Measurements from ENCODE around the gene DGKG. TPM values are rescaled to one million over a fixed set of nuclear protein-coding genes. Genes with fewer than 3 reads are reported as not detected.

The DGKG gene
- total and polyA plus RNA-seq, 10 of the 15 experiments (the other 5 are each of a cell fraction or from before 2014, with no cell fraction given): 0.39 to 6.2 (median 4.7) TPM

- no peak for TF ChIP-seq RAD51 (IDR thresholded peaks at IDR 0.05)
- TF ChIP-seq HDAC6 (IDR thresholded peaks at IDR 0.05; ENCODE audit: unreplicated experiment): no peak
- no peak for TF ChIP-seq HDAC2 (IDR thresholded peaks at IDR 0.05)
Measured at GRCh38 chr3:186273586-186273985, 88.4 kb downstream of the DGKG start (continued).

- no peak for FAIRE-seq
- CTCF ChIA-PET: interaction anchor here (1.1 to 2.2 kb wide), 3 partner anchors 9 to 270 kb away, joined by 3 to 5 read pairs (median 4); no protein-coding TSS in a partner anchor
- intact Hi-C loops (cut with micrococcal nuclease; ENCODE audit: unreplicated experiment): no loop called here
Measured at GRCh38 chr3:186270701-186271100, 91.3 kb downstream of the DGKG start.

More at GRCh38 chr3:186270701-186271100, 91.3 kb downstream of the DGKG start:
- BruUV-seq (replicated peaks): no TSS peak
- Histone ChIP-seq H3K27me3 (replicated peaks in 1 of 2; ENCODE audit: control insufficient read depth in 2 of 2, insufficient read depth in 2 of 2, low read length in 1 of 2) (no peaks in the 10 kb centered on the region), H3K9me3 (replicated peaks; ENCODE audit: control insufficient read depth, insufficient read depth, low read length) (no peaks in the 10 kb centered on the region), H3K4me3 (no peak overlapping the region), H3K4me1 (ENCODE audit: control insufficient read depth, insufficient read depth, low read length) (no peaks in the 10 kb centered on the region; the same call in 1 of the 2 replicates), H3K4me2 (ENCODE audit: control insufficient read depth, insufficient read depth) (no peak overlapping the region), H3K36me3 (ENCODE audit: control insufficient read depth in 2 of 2, insufficient read depth in 2 of 2, low read length in 1 of 2) (no peaks in the 10 kb centered on the region), H4K20me1 (ENCODE audit: control insufficient read depth, insufficient read depth) (no peaks in the 10 kb centered on the region), H3K9ac (ENCODE audit: control insufficient read depth, insufficient read depth, low read length) (no peak overlapping the region), H3K79me2 (ENCODE audit: control insufficient read depth, insufficient read depth, low read length) (no peaks in the 10 kb centered on the region), H3K27ac (ENCODE audit: control insufficient read depth, insufficient read depth) (no peak overlapping the region), H2AFZ (ENCODE audit: control insufficient read depth, low read depth, low read length) (no peak overlapping the region)
- 24% methylated on average over 7 of the region's 7 CpGs for WGBS (ENCODE audit: insufficient coverage, insufficient replicate concordance, low lambda C conversion rate, missing lambda C conversion rate)
- ChIA-PET SMC1A (ENCODE audit: uncharacterized antibody, unreplicated experiment) (interaction anchor here (1.3 kb wide), 1 partner anchor 270 kb away, joined by 3 read pairs; no protein-coding TSS in a partner anchor), RAD21 (ENCODE audit: unreplicated experiment) (no interaction called here), POLR2A (no interaction called here)
- DNase-seq (ENCODE audit: low read depth, low spot score) (no peak), ATAC-seq (no peak)
- TF ChIP-seq RAD51 (IDR thresholded peaks at IDR 0.05) (no peak), NRF1 (conservative IDR thresholded peaks at IDR 0.05; ENCODE audit: low read depth, low read length) (no peak), E4F1 (IDR thresholded peaks at IDR 0.05; ENCODE audit: borderline replicate concordance, partially characterized antibody) (no peak), POLR2AphosphoS2 (IDR thresholded peaks at IDR 0.05; ENCODE audit: low read depth, low read length) (no peak), YBX1 (IDR thresholded peaks at IDR 0.05) (no peak), PAX8 (IDR thresholded peaks at IDR 0.05) (no peak), MTA3 (IDR thresholded peaks at IDR 0.05; ENCODE audit: borderline replicate concordance, low read length) (no peak), SUZ12 (IDR thresholded peaks at IDR 0.05; ENCODE audit: unreplicated experiment) (no peak), SMARCA5 (IDR thresholded peaks at IDR 0.05) (no peak), CBX3 (IDR thresholded peaks at IDR 0.05; ENCODE audit: borderline replicate concordance, low read depth) (no peak), RCOR1 (conservative IDR thresholded peaks at IDR 0.05; ENCODE audit: low read depth, low read length) (no peak), PKNOX1 (IDR thresholded peaks at IDR 0.05) (no peak), FOXK2 (IDR thresholded peaks at IDR 0.05) (no peak), JUND (IDR thresholded peaks at IDR 0.05; ENCODE audit: low read depth, low read length) (no peak), SP1 (IDR thresholded peaks at IDR 0.05; ENCODE audit: low read depth, low read length) (no peak), EP300 (IDR thresholded peaks at IDR 0.05; ENCODE audit: borderline replicate concordance in 1 of 2, control insufficient read depth in 1 of 2, low read depth in 2 of 2, low read length in 2 of 2) (no peak)
- in situ Hi-C loops (cut with MboI): no loop called here
